A673 (cell line): ENCODE data around the gene TMEM35A.

ENCODE experiments used
- CTCF ChIP-seq: fragments of 300-800, 200-600 bp; sonication (generic); conservative IDR thresholded peaks from 2 replicates; pipeline ENCODE4 v1.5.1; 2017; ENCODE audit warnings: low read depth, mild to moderate bottlenecking, antibody characterized with exemption, low read length, moderate library complexity, mixed read lengths
- EZH2 ChIP-seq: fragments of 200-600 bp; sonication (generic); IDR thresholded peaks from 2 replicates; pipeline ENCODE4 v1.6.1; 2017; ENCODE audit warnings: borderline replicate concordance, low read depth, mild to moderate bottlenecking, mixed read lengths, antibody characterized with exemption, low read length; ENCODE audit not compliant: poor library complexity, severe bottlenecking

- TF ChIP-seq CTCF (no peak), EZH2 (no peak)
Observed at GRCh38 chrX:101057093-101057714, 21.5 kb upstream of the TMEM35A start.
